Mesothelial cell of epicardium (in vitro differentiated cells): ENCODE results near the gene TBX1. TPM values are rescaled to one million over a fixed set of nuclear protein-coding genes. Genes with fewer than 3 reads are reported as not detected.

ENCODE experiments used
- DNase-seq, 2 experiments: peaks; one replicate each; pipeline ENCODE4 v3.0.0; 2021; ENCODE audit warnings: low spot score in 2 of 2; ENCODE audit not compliant: unreplicated experiment in 2 of 2
- H3K27ac Mint-ChIP-seq: 2 replicates; pipeline ENCODE4 v1.8.0; 2021; ENCODE audit warnings: mixed read lengths
- H3K27me3 Mint-ChIP-seq: 2 replicates; pipeline ENCODE4 v1.8.0; 2021; ENCODE audit warnings: low read depth, mixed read lengths
- H3K36me3 Mint-ChIP-seq: 2 replicates; pipeline ENCODE4 v1.8.0; 2021; ENCODE audit warnings: mixed read lengths
- H3K4me1 Mint-ChIP-seq: 2 replicates; pipeline ENCODE4 v1.8.0; 2021; ENCODE audit warnings: mixed read lengths
- H3K4me3 Mint-ChIP-seq: 2 replicates; pipeline ENCODE4 v1.8.0; 2021; ENCODE audit warnings: mild to moderate bottlenecking, moderate library complexity, mixed read lengths
- H3K9me3 Mint-ChIP-seq: 2 replicates; pipeline ENCODE4 v1.8.0; 2021; ENCODE audit warnings: mixed read lengths
- total RNA-seq: library from RNA; stranded (reverse); gene quantifications from 3 replicates; pipeline ENCODE4 v1.2.1, GENCODE V29; 2021
- TF ChIP-seq, protein P1 (sequence below): fragments of 200-600 bp; sonication (generic); IDR thresholded peaks from one replicate; pipeline ENCODE4 v1.5.0; 2021; ENCODE audit warnings: antibody characterized with exemption; ENCODE audit not compliant: unreplicated experiment

TBX1 gene
- total RNA-seq, 1 donor from 2014 or later, result 0.45 TPM

DNA sequence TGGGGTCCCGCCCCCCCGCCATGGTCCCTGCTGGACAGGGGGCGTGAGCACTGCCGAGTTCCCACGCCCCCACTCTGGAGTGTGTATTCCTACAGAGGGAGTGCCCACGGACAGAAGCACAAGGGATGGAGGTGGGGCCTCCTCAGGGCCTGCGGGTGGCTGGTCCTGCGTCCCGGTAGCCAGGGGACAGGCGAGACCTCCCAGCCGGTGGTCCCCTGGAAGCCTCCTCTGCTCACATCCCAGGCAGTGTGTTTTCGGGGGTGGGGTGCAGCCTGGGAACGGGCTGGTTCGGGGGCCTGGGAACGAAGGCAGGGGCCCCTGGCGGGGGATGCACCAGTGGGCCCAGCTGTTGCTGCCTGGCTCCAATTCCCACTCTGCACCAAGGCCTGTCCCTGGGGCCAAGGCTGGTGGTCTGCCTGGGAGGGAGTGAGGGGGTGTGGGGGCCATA is 21.1 kb upstream of the TBX1 start:
- Mint-ChIP-seq H3K27ac (no peak overlapping the region), H3K9me3 (no peaks in the 10 kb centered on the region), H3K36me3 (no peaks in the 10 kb centered on the region), H3K4me1 (peaks cover 2% of the 10 kb centered on the region), H3K4me3 (no peak overlapping the region), H3K27me3 (peaks cover 6% of the 10 kb centered on the region)
- TF ChIP-seq, protein P1, sequence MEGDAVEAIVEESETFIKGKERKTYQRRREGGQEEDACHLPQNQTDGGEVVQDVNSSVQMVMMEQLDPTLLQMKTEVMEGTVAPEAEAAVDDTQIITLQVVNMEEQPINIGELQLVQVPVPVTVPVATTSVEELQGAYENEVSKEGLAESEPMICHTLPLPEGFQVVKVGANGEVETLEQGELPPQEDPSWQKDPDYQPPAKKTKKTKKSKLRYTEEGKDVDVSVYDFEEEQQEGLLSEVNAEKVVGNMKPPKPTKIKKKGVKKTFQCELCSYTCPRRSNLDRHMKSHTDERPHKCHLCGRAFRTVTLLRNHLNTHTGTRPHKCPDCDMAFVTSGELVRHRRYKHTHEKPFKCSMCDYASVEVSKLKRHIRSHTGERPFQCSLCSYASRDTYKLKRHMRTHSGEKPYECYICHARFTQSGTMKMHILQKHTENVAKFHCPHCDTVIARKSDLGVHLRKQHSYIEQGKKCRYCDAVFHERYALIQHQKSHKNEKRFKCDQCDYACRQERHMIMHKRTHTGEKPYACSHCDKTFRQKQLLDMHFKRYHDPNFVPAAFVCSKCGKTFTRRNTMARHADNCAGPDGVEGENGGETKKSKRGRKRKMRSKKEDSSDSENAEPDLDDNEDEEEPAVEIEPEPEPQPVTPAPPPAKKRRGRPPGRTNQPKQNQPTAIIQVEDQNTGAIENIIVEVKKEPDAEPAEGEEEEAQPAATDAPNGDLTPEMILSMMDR, result no peak
- no peak for DNase-seq

DNA sequence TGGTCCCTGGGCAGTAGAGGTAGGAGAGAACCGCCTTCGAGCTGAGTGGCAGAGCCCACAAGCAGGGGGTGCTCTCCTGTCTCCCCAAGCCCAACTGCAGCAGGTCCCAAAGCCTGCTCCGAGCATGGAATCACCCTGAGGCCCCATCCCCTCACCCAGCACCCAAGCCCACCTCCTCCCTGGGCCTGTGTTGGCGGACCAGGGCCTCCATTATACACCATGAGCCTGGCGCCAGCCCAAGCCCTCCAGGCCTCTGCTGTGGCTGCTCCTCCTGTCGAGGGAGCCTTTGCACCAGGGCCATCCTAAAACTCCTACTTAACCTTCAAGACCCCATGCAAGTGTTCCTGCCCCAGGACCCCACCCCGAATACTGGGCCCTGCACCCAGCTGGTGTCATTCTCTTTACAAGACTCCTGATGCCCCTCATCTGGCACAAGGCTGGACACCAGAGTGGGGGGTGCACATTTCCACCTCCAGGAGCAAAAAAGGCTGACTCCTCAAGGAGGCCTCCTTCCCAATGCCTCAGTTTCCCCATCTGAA is 20.6 kb upstream of the TBX1 start:
- Mint-ChIP-seq H3K36me3 (no peaks in the 10 kb centered on the region), H3K9me3 (no peaks in the 10 kb centered on the region), H3K27ac (no peak overlapping the region)

DNA sequence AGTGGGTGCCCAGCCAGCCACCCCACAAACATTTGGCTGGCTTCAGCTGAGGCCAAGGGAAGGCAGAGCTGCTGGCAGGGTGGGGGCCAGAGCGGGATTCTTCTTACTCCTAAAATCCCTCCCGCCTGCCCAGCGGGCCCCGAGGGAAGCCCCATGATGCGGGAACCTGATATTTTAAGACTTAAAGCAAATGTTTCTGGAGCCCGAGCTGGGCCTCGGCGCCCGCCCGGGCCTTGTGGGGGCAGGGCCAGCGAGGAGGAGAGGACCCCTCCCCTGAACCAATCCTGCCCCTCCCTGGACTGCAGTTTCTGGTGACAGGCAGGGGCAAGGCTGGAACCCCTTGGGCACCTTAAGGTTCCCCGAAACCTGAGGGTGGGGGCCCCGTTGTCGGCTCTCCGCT is 20.0 kb upstream of the TBX1 start:
- peaks cover under 1% of the 10 kb centered on the region for H3K27me3 Mint-ChIP-seq
- peaks cover 2% of the 10 kb centered on the region for H3K4me1 Mint-ChIP-seq
- H3K4me3 Mint-ChIP-seq, result no peak overlapping the region
- H3K9me3 Mint-ChIP-seq, result no peaks in the 10 kb centered on the region
- DNase-seq, result no peak
- H3K27ac Mint-ChIP-seq, result no peak overlapping the region
- H3K36me3 Mint-ChIP-seq, result no peaks in the 10 kb centered on the region
- TF ChIP-seq, protein P1, result no peak

More for the DNA sequence above, 20.6 kb upstream of the TBX1 start:
- peaks cover 2% of the 10 kb centered on the region for H3K27me3 Mint-ChIP-seq
- peaks cover 2% of the 10 kb centered on the region for H3K4me1 Mint-ChIP-seq
- H3K4me3 Mint-ChIP-seq, result no peak overlapping the region
- no peak for DNase-seq
- TF ChIP-seq, protein P1, result no peak

DNA sequence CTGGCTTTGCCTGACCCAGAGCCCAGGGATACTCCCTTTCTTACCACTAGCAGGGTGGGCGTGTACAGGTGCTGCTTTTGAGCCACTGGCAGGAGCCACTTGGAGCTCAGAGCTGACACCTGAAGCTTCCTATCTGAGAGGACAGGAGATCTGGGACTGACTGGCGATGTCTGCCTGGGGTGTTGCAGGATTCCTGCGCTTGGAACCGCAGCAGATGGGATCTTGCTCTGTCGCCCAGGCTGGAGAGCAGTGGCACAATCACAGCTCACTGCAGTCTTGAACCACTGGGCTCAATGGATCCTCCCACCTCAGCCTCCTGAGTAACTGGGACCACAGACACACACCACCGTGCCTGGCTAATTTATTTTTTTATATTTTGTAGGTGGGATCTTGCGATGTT is 19.5 kb upstream of the TBX1 start:
- Mint-ChIP-seq H3K27ac (no peak overlapping the region), H3K27me3 (no peaks in the 10 kb centered on the region), H3K36me3 (no peaks in the 10 kb centered on the region), H3K4me1 (peaks cover 2% of the 10 kb centered on the region), H3K9me3 (no peaks in the 10 kb centered on the region), H3K4me3 (no peak overlapping the region)
- no peak for DNase-seq
- TF ChIP-seq, protein P1, result no peak

DNA sequence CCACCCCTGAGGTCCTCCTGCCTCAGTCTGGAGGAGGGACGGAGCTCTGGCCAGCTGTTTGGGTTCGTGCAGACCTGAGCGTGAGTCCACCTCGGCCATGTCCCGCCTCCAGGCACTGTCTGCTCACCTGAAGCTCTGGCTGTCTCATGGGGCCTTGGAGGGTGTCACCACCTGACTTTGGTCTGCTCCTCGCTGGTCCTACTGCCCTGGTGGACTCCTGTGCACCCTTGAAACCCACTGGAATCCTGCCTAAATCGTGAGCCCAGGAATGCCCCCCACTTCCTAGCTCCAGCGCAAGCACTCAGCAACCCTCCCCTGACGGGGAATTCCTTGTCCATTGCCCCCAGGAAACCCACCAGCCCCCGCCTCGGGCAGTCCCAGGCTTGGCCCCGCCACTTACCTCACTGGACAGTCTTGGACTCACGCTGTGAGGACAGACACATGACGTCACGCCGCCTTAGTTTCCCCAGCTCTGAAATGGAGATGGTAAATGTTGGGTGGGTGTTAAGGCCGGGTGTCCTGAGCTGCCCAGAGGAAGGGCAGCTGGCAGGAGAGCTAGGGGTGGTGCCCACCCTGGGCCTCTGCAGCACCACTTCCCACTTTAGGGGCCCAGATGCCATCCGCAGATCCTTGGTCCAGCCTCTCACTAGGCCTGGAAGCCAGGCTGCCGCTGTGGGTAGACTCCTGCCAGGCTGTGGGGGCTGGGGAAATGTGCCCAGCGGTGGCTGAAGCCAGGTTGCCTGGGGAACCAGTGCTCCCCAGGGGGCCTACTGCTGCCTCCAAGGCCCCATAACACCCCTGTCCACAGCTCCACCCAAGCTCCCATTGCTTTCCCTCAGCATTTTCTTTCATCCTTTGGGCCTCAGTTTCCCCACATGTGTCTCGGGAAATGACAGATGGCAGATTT is 18.2 kb upstream of the TBX1 start:
- Mint-ChIP-seq H3K4me1 (no peaks in the 10 kb centered on the region), H3K27ac (no peak overlapping the region), H3K36me3 (no peaks in the 10 kb centered on the region), H3K27me3 (no peaks in the 10 kb centered on the region), H3K4me3 (no peak overlapping the region), H3K9me3 (no peaks in the 10 kb centered on the region)
- DNase-seq, result no peak
- TF ChIP-seq, protein P1, result no peak
